IMR-90 (cell line): Measurements from ENCODE around the gene PSMD14. TPM values are rescaled to one million over a fixed set of nuclear protein-coding genes. Genes with fewer than 3 reads are reported as not detected.

ENCODE experiments used
- ATAC-seq: fragments of 200-7000 bp; cut with Tn5 transposase; 2 replicates; pipeline ENCODE4 v1.9.1; 2020; ENCODE audit warnings: low read depth, mild to moderate bottlenecking, moderate library complexity
- BruUV-seq: library from RNA; stranded (reverse); fragments of 400-500 nt; replicated peaks from 2 replicates; lab custom pipeline; 2021; lab: Mats Ljungman, UMichigan
- CTCF ChIA-PET: fragments of 300-600 bp; formaldehyde crosslinking; extraction: SDS; loops from one replicate; lab custom pipeline; 2021; ENCODE audit warnings: antibody characterized with exemption; lab: Yijun Ruan, JAX
- POLR2A ChIA-PET: fragments of 300-600 bp; sonication (Branson Sonifier 250); formaldehyde crosslinking; loops from one replicate; lab custom pipeline; 2022; ENCODE audit warnings: antibody characterized with exemption; ENCODE audit not compliant: unreplicated experiment; lab: Charles Lee
- DNase-seq: peaks from one replicate; pipeline ENCODE4 v3.0.0; 2013
- H2AFZ ChIP-seq: replicated peaks from 2 replicates; pipeline ENCODE3; 2013; ENCODE audit warnings: low read length, mild to moderate bottlenecking; ENCODE audit not compliant: poor library complexity
- H2AK5ac ChIP-seq: 2 replicates; pipeline ENCODE4 v1.6.1; 2013; ENCODE audit warnings: low read depth, low read length, inconsistent platforms
- H2AK9ac ChIP-seq: replicated peaks from 2 replicates; pipeline ENCODE3; 2013; ENCODE audit warnings: mild to moderate bottlenecking, low read depth, low read length, moderate library complexity; ENCODE audit not compliant: poor library complexity
- H2BK120ac ChIP-seq: 2 replicates; pipeline ENCODE4 v1.6.1; 2013; ENCODE audit warnings: low read depth, low read length, inconsistent platforms
- H2BK15ac ChIP-seq: 3 replicates; pipeline ENCODE4 v1.6.1; 2013; ENCODE audit warnings: low read depth, low read length, inconsistent platforms
- H2BK20ac ChIP-seq: 2 replicates; pipeline ENCODE4 v1.6.1; 2013; ENCODE audit warnings: low read depth, mild to moderate bottlenecking, inconsistent platforms, low read length, moderate library complexity
- H2BK5ac ChIP-seq: 2 replicates; pipeline ENCODE4 v1.6.1; 2013; ENCODE audit warnings: mild to moderate bottlenecking, low read depth, low read length, inconsistent platforms; ENCODE audit not compliant: poor library complexity, severe bottlenecking
- H3K14ac ChIP-seq: replicated peaks from 2 replicates; pipeline ENCODE4 v1.6.1; 2013; ENCODE audit warnings: low read depth, low read length, inconsistent platforms
- H3K18ac ChIP-seq: 2 replicates; pipeline ENCODE4 v1.6.1; 2013; ENCODE audit warnings: low read depth, low read length, control low read depth
- H3K23ac ChIP-seq: 2 replicates; pipeline ENCODE4 v1.6.1; 2013; ENCODE audit warnings: low read depth, low read length, inconsistent platforms
- H3K27ac ChIP-seq: 2 replicates; pipeline ENCODE4 v1.5.1; 2013; ENCODE audit warnings: mild to moderate bottlenecking, control low read depth, low read length; ENCODE audit not compliant: insufficient read depth
- H3K27me3 ChIP-seq: 2 replicates; pipeline ENCODE4 v1.6.1; 2013; ENCODE audit warnings: low read length; ENCODE audit not compliant: control insufficient read depth, insufficient read depth
- H3K36me3 ChIP-seq: 2 replicates; pipeline ENCODE4 v1.6.1; 2013; ENCODE audit warnings: low read length, mixed read lengths; ENCODE audit not compliant: control insufficient read depth, insufficient read depth
- H3K4ac ChIP-seq: 2 replicates; pipeline ENCODE4 v1.6.1; 2013; ENCODE audit warnings: low read depth, low read length, inconsistent platforms
- H3K4me1 ChIP-seq: 2 replicates; pipeline ENCODE4 v1.6.1; 2013; ENCODE audit warnings: low read length, mixed read lengths; ENCODE audit not compliant: control insufficient read depth, insufficient read depth
- H3K4me2 ChIP-seq: 2 replicates; pipeline ENCODE4 v1.6.1; 2013; ENCODE audit warnings: low read depth, mild to moderate bottlenecking, control low read depth, low read length, moderate library complexity
- H3K4me3 ChIP-seq: 2 replicates; pipeline ENCODE4 v1.5.1; 2013; ENCODE audit warnings: low read depth, mild to moderate bottlenecking, control low read depth, low read length, moderate library complexity; ENCODE audit not compliant: insufficient read depth
- H3K56ac ChIP-seq: 2 replicates; pipeline ENCODE4 v1.6.1; 2013; ENCODE audit warnings: low read length, inconsistent platforms; ENCODE audit not compliant: insufficient read depth; ENCODE audit errors: extremely low read depth
- H3K79me1 ChIP-seq, 2 experiments: 2 replicates each; pipeline ENCODE4 v1.6.1; 2013; ENCODE audit warnings: low read length in 2 of 2, inconsistent platforms in 1 of 2, low read depth in 1 of 2
- H3K9ac ChIP-seq: 2 replicates; pipeline ENCODE4 v1.6.1; 2013; ENCODE audit warnings: low read depth, low read length, control low read depth
- H3K9me1 ChIP-seq: 2 replicates; pipeline ENCODE4 v1.6.1; 2013; ENCODE audit warnings: low read length, inconsistent platforms; ENCODE audit not compliant: insufficient read depth
- H3K9me3 ChIP-seq: 2 replicates; pipeline ENCODE4 v1.6.1; 2013; ENCODE audit warnings: low read length; ENCODE audit not compliant: control insufficient read depth, insufficient read depth
- H4K20me1 ChIP-seq: 2 replicates; pipeline ENCODE4 v1.6.1; 2013; ENCODE audit warnings: low read length, inconsistent platforms; ENCODE audit not compliant: insufficient read depth
- H4K5ac ChIP-seq: 2 replicates; pipeline ENCODE4 v1.6.1; 2013; ENCODE audit warnings: mild to moderate bottlenecking, low read depth, low read length, control low read depth
- H4K8ac ChIP-seq, 2 experiments: 2 replicates each; pipeline ENCODE4 v1.6.1; 2013; ENCODE audit warnings: low read depth in 2 of 2, low read length in 2 of 2, control low read depth in 1 of 2, inconsistent platforms in 1 of 2
- H4K91ac ChIP-seq: 2 replicates; pipeline ENCODE4 v1.6.1; 2013; ENCODE audit warnings: low read depth, low read length, inconsistent platforms; ENCODE audit not compliant: insufficient read depth
- BHLHE40 ChIP-seq: fragments of 150-350 bp; IDR thresholded peaks from 2 replicates; pipeline ENCODE4 v1.6.1; 2016; ENCODE audit warnings: mild to moderate bottlenecking, low read depth, low read length
- CEBPB ChIP-seq: IDR thresholded peaks from 2 replicates; pipeline ENCODE4 v1.6.1; 2012; ENCODE audit warnings: low read depth, low read length, improper control_type of control experiment
- CHD1 ChIP-seq: IDR thresholded peaks from 2 replicates; pipeline ENCODE4 v1.6.1; 2012; ENCODE audit warnings: low read depth, low read length, improper control_type of control experiment
- FOS ChIP-seq: fragments of 150-350 bp; IDR thresholded peaks from 2 replicates; pipeline ENCODE4 v1.6.1; 2016; ENCODE audit warnings: low read depth, low read length
- MAFK ChIP-seq: IDR thresholded peaks from 2 replicates; pipeline ENCODE4 v1.6.1; 2012; ENCODE audit warnings: low read depth, low read length, improper control_type of control experiment
- MAZ ChIP-seq: IDR thresholded peaks from 2 replicates; pipeline ENCODE4 v1.6.1; 2012; ENCODE audit warnings: low read depth, mild to moderate bottlenecking, low read length, improper control_type of control experiment, moderate library complexity, borderline replicate concordance
- NFE2L2 ChIP-seq: fragments of 150-350 bp; IDR thresholded peaks from 2 replicates; pipeline ENCODE4 v1.6.1; 2016; ENCODE audit warnings: low read depth, mild to moderate bottlenecking, low read length
- POLR2A ChIP-seq: IDR thresholded peaks from 2 replicates; pipeline ENCODE4 v1.6.1; 2012; ENCODE audit warnings: mild to moderate bottlenecking, low read depth, low read length
- RAD21 ChIP-seq: IDR thresholded peaks from 2 replicates; pipeline ENCODE4 v1.6.1; 2012; ENCODE audit warnings: low read length, improper control_type of control experiment
- RCOR1 ChIP-seq: IDR thresholded peaks from 2 replicates; pipeline ENCODE4 v1.6.1; 2012; ENCODE audit warnings: mild to moderate bottlenecking, low read length, improper control_type of control experiment; ENCODE audit not compliant: insufficient replicate concordance
- RFX5 ChIP-seq: IDR thresholded peaks from 2 replicates; pipeline ENCODE4 v1.8.0; 2012; ENCODE audit warnings: low read depth, mild to moderate bottlenecking, low read length, moderate library complexity
- SMC3 ChIP-seq: fragments of 150-350 bp; IDR thresholded peaks from 2 replicates; pipeline ENCODE4 v1.6.1; 2016; ENCODE audit warnings: low read depth, mild to moderate bottlenecking, antibody characterized with exemption, low read length, moderate library complexity
- dilution Hi-C: fragments of 300-500 bp; cut with HindIII; formaldehyde crosslinking; loops from one replicate; pipeline ENCODE4 v1.14.3; 2018; ENCODE audit warnings: low sequenced_read_pairs; ENCODE audit not compliant: unreplicated experiment
- in situ Hi-C: fragments of 300-500 bp; cut with MboI; formaldehyde crosslinking; loops from 3 replicates; pipeline ENCODE4 v1.14.3; 2019; ENCODE audit warnings: low sequenced_read_pairs, inconsistent platforms, mixed read lengths
- intact Hi-C: fragments of 100-400 bp; cut with micrococcal nuclease; formaldehyde crosslinking; loops from 2 replicates; pipeline ENCODE4 v1.10.0; 2022
- polyA plus RNA-seq, 3 experiments: library from polyadenylated mRNA; depleted of rRNA; stranded (reverse); fragments of >200 nt; gene quantifications; 2 replicates each; pipeline ENCODE4 v1.2.3, GENCODE V29; 2012; ENCODE audit warnings: low replicate concordance in 1 of 3
- total RNA-seq: library from RNA; depleted of rRNA; stranded (reverse); fragments of >200 nt; gene quantifications from 2 replicates; pipeline ENCODE4 v1.2.3, GENCODE V29; 2012
- TF ChIP-seq, protein P1 (sequence below): fragments of 150-350 bp; IDR thresholded peaks from 2 replicates; pipeline ENCODE4 v1.6.1; 2016; ENCODE audit warnings: low read depth, mild to moderate bottlenecking, low read length, moderate library complexity, borderline replicate concordance
- TF ChIP-seq, protein P2 (sequence below): conservative IDR thresholded peaks from 2 replicates; pipeline ENCODE4 v1.5.1; 2012; ENCODE audit warnings: mild to moderate bottlenecking, low read depth, low read length, improper control_type of control experiment
- TF ChIP-seq, protein P3 (sequence below): fragments of 150-350 bp; IDR thresholded peaks from 2 replicates; pipeline ENCODE4 v1.6.1; 2017; ENCODE audit warnings: mild to moderate bottlenecking, antibody characterized with exemption, low read length, low read depth

Gene PSMD14
- total and polyA plus RNA-seq, 2 of the 4 experiments (the other 2 are of a cell fraction): 59.3 to 110 TPM

DNA sequence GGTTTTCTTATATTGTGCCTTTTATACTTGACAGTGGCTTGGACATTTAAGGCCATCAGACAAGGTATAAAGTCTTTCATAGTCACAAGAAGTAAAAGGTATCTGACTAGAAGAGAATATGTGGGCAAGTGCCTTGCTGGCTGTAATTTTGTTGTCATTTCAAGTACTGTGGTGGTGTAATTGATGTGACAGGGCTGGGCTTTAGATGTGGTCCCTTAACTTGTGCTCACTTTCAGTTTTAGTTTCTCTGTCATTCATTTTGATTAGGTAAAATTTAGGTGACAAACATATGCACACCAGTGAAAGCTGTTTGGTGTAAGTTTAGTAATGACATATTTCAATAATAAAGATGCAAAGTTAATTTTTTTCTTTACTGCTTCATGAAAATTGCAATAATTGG, 76.6 kb downstream of the PSMD14 start:
- H3K9me3 ChIP-seq: no peaks in the 10 kb centered on the region
- H3K14ac ChIP-seq: no peak overlapping the region
- H3K4me2 ChIP-seq: no peak overlapping the region
- no peak overlapping the region for H4K5ac ChIP-seq
- no peak overlapping the region for H2AFZ ChIP-seq
- BruUV-seq: no TSS peak
- H4K8ac ChIP-seq: no peak overlapping the region
- H3K18ac ChIP-seq: no peak overlapping the region
- H3K23ac ChIP-seq: 0 out of 2 replicates have a peak overlapping the region, but pooled peaks have one; percentile 2
- no peak overlapping the region for H3K27ac ChIP-seq
- in situ Hi-C loops: no loop called here
- intact Hi-C loops: no loop called here
- no peak overlapping the region for H3K9ac ChIP-seq
- no peak overlapping the region for H3K4me3 ChIP-seq
- no peak overlapping the region for H2BK5ac ChIP-seq
- dilution Hi-C loops: no loop called here
- ChIA-PET POLR2A (no interaction called here), CTCF (no interaction called here)
- H2BK20ac ChIP-seq: no peak overlapping the region
- no peak overlapping the region for H3K56ac ChIP-seq
- H3K4me1 ChIP-seq: no peaks in the 10 kb centered on the region
- no peak overlapping the region for H2AK5ac ChIP-seq
- DNase-seq (no peak), ATAC-seq (no peak)
- no peak overlapping the region for H4K91ac ChIP-seq
- no peaks in the 10 kb centered on the region for H3K27me3 ChIP-seq
- no peak overlapping the region for H2BK120ac ChIP-seq
- H2AK9ac ChIP-seq: no peak overlapping the region
- TF ChIP-seq, protein P1, sequence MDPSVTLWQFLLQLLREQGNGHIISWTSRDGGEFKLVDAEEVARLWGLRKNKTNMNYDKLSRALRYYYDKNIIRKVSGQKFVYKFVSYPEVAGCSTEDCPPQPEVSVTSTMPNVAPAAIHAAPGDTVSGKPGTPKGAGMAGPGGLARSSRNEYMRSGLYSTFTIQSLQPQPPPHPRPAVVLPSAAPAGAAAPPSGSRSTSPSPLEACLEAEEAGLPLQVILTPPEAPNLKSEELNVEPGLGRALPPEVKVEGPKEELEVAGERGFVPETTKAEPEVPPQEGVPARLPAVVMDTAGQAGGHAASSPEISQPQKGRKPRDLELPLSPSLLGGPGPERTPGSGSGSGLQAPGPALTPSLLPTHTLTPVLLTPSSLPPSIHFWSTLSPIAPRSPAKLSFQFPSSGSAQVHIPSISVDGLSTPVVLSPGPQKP: no peak
- TF ChIP-seq CHD1 (no peak), RFX5 (no peak), FOS (no peak), SMC3 (no peak), RCOR1 (no peak), MAFK (no peak), CEBPB (no peak), RAD21 (no peak), MAZ (no peak), NFE2L2 (no peak), BHLHE40 (no peak), POLR2A (no peak)
- TF ChIP-seq, protein P2, sequence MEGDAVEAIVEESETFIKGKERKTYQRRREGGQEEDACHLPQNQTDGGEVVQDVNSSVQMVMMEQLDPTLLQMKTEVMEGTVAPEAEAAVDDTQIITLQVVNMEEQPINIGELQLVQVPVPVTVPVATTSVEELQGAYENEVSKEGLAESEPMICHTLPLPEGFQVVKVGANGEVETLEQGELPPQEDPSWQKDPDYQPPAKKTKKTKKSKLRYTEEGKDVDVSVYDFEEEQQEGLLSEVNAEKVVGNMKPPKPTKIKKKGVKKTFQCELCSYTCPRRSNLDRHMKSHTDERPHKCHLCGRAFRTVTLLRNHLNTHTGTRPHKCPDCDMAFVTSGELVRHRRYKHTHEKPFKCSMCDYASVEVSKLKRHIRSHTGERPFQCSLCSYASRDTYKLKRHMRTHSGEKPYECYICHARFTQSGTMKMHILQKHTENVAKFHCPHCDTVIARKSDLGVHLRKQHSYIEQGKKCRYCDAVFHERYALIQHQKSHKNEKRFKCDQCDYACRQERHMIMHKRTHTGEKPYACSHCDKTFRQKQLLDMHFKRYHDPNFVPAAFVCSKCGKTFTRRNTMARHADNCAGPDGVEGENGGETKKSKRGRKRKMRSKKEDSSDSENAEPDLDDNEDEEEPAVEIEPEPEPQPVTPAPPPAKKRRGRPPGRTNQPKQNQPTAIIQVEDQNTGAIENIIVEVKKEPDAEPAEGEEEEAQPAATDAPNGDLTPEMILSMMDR: no peak
- TF ChIP-seq, protein P3, sequence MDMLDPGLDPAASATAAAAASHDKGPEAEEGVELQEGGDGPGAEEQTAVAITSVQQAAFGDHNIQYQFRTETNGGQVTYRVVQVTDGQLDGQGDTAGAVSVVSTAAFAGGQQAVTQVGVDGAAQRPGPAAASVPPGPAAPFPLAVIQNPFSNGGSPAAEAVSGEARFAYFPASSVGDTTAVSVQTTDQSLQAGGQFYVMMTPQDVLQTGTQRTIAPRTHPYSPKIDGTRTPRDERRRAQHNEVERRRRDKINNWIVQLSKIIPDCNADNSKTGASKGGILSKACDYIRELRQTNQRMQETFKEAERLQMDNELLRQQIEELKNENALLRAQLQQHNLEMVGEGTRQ: no peak
- peaks cover 2% of the 10 kb centered on the region; the same call in 1 of the 2 replicates for H3K36me3 ChIP-seq
- no peaks in the 10 kb centered on the region for H3K9me1 ChIP-seq
- H2BK15ac ChIP-seq: no peak overlapping the region
- no peak overlapping the region for H3K4ac ChIP-seq
- peaks cover 6 to 8% of the 10 kb centered on the region in 2 experiments; a peak in 2 of 4 replicates for H3K79me1 ChIP-seq
- no peaks in the 10 kb centered on the region for H4K20me1 ChIP-seq
